Activated T-helper 9 cell treated with anti-CD3 and anti-CD28 coated beads, Interleukin-2, amount 50 U/mL, for 16 hours (primary cell): ENCODE measurements around the gene PIAS3.

Experiments used
- DNase-seq: peaks from one replicate; pipeline ENCODE4 v3.0.0-alpha.2; 2020; ENCODE audit warnings: low read depth

The PIAS3 gene

DNA sequence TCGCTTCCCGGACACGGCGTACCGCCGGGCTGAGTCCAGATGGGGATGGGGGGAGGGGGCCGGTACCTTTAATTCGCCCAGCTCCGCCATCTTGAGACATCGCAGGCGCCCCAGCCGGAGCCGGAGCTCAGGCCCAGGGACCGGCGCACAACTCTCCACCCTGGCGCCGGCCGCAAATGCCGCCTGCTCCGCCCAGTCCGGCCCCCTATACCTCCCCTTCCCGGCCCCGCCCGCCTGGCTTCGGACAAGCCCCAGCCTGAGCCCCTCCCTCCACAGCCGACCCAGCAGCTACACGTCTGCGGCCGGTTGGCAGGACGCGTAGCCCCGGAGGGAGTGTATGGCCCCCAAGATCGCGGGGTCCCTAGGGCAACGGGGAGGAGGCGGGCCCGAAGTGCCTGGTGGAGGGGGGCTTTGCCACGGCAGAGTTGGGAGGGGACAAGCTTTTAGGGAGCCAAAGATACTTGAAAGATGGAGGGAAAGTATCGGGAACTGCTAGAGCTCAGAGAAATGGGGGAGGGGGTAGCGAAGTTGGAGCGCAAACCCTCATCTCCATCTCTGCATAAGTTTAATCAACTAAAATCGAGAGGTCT lies at the start of gene PIAS3:
Gene PIAS3 (minus strand): TSS at position 181 of the 590 bp plus-strand sequence. CDS start 91 bp downstream, at position 90.
- peak; percentile 77 for DNase-seq

DNA sequence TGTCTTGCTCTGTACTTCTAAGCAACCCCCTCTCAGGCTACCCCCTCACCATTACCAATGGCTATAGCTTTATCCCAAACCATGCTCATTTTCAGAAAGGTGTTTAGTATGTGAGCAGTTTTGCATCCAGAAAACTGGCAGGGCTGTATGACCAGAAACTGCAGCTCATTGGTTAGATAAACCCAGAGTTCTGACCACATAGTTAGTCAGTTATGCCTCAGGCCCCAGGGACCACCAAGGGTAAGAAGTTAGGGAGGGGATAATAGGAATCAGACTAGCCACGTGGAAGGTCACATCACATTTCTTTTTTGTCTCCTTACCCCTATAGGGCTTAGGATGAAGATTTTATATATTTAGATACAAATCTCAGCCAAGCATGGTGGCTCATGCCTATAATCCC lies 49.8 kb upstream of the PIAS3 start:
- no peak for DNase-seq

DNA sequence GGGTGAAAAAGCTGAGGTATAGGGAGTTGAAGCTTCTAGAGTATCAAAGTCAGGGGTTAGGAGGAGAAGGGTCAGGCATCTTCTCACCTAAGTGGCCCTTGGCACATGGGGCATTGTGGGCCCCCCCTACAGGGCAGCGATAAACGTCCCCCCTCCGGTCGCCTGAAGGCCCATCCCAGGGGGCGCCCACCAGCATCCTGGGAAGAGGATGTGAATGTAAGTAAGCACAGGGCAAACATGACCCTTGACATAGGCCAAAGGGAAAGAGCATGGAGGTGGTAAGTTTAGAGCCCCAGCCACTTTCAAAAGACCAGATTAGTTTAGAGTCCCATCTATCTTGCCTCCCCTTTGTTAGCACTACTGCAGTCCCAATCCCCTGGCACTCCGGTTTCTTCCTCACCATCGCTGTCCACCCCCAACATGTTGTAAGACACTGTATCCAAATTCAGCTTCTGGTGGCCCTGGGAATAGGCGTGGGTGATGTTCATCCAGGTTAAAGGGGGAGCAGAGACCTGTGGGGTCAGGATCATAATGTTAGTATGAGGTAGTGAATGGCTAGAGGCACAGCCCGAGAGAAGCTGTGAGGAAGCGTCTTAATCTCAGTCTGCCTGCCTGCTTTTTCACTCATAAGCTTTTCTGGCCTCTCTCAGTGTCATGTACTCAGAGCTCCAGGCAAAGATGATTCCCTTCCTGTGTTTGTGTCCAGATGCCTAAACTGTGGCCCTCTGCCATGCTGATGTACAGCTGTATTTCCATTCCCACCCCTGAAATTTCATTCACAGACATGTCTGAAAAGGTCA lies 48.3 kb upstream of the PIAS3 start:
- DNase-seq: no peak

DNA sequence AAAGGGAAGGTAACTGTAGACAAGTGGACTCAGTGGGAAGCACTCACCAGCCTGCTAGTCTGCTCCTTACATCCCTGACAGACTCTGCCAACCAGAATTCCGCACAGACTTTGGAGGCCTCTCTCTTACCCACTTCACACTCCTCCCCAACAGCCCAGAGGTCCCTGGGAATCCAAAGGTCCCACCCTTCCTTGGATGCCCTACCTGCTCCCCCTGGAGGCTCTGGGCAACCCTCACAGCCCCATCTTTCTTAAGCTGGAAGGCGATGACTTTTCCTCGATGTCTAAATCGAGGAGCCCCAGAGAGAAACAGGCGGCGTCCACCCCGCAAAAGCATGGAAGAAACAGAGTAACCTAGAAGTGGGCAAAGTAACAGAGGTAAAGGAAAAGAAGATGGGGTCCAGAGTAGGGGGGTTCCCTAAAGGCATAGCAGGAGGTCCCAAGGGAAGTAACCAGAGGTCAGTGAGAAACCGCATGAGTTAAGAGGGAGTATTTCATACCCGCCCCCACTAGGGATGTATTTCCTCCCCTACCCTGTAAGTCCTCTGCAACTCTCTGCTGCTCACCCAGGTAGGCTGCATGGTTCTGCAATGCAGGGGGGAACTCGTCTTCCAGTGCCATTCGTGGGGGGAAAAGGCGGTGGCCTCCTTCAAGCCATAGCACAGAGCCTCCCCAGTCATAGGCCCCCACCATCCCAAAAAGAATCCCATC lies 42.6 kb upstream of the PIAS3 start:
- no peak for DNase-seq

DNA sequence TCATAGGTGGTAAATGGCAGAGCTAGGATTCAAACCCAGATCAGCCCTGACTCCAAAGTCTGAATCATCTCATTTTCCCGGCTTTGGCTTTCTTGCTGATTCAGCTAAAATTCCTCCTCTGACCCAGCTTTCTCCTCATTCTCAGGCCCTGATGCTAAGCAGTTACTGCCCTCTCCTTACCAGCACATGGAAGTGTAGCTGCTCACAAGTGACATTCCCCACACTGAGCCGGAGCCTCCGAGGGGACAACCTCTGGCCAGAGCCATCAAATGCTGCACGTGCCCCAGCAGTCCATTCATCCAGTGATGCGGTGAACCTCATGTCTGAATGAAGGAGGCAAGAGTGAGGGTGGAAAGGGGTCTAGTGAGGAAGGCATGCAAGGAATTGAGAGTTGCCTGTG lies 39.9 kb upstream of the PIAS3 start:
- no peak for DNase-seq

DNA sequence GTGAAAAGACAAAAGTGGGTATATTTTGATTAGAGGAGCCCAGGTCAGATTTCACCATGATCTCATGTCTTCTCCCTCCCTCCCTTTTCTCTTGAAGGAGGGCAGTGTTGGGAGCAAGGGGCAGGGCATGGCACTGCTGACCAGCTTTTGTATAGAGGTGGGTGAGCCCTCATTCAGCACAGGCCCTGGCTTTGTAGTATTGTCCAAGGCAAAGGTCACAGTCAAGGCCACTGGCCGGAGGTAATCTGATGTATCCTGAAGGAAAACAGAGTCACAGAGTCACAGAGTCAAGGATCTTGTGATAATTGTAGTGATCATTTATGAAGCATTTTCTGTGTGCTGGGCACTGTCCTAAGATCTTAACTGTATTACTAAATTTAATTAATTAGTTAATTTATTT lies 39.1 kb upstream of the PIAS3 start:
- DNase-seq: no peak

DNA sequence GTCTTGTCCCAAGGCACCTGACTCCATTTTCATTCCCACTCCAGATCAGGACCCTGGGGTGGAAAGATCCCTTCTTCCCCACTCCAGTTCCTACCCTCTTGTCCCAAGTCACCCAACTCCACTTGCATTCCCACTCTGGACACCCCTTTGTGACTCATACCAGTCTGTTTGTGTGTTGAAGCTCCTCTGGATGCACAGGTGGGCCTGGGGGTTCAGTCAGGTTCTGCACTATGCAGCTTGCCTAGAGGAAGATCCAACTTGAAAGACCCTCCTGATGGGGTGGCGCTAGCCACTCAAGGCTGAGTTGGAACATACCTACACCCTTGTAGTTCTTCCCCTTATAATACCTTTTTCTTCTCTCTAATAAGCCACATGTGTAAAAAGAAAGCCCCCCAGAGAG lies 36.6 kb upstream of the PIAS3 start:
- DNase-seq: no peak

DNA sequence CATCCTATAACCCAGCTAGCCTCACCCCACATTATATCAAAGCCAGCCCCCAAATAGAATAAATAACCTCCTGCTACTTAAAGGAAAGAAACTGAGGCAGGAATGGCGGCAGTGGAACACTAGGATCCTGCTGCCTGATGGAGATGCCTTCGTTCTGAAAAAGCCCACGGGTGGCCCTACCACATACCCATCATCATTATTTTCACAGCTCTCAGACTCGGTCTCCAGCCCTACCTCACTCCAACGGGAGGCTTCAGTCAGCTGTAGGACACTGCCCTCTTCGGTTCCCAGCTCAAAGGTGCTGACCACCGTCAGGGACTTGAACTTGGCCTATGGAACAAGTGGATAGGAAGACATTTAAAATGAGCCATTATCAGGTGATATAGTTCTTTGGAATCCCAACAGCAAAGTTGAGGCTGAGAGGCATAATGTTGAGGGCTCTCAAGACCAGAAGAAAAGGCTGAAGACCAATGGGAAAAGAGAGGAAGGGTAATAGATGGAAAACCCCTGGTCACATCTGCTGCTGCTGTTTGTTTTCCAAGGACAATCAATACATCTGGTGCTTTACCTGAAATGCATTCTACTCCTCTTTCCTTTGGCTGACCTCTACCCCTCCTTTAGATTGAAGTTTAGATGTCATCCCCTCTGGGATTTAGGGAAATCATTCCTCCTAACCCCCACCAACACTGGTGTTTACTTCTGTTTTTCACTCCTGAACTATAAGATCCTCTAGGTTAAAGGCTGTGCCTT lies 34.6 kb upstream of the PIAS3 start:
- no peak for DNase-seq

DNA sequence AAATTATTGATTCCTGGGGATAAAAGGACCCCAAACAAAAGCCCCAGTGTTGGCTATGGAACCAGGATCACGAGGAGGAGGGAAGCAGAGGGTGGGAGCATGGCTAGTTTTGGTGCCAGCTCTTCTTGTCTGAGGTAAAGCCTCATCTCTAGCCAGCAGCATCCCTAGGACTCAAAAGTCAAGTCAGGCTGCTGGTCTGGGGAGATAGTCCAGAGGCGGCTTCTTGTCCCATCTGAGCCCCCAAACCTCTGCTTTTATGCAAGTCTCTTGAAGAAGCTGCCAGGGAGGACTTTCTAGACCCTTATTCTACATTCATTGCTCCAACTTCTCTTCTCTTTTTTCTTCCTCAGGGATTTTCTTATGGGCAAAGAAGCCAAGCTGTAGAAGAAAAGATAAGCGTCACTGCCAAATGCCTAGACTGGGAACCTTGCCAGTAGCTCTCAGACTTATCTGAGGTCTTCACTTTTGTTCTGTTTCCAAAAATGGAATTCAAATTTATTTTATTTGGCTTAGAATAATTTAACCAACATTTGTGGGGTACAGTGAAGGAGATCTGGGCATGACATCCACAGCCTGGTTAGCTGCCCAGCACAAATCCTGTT lies 33.7 kb upstream of the PIAS3 start:
- no peak for DNase-seq

DNA sequence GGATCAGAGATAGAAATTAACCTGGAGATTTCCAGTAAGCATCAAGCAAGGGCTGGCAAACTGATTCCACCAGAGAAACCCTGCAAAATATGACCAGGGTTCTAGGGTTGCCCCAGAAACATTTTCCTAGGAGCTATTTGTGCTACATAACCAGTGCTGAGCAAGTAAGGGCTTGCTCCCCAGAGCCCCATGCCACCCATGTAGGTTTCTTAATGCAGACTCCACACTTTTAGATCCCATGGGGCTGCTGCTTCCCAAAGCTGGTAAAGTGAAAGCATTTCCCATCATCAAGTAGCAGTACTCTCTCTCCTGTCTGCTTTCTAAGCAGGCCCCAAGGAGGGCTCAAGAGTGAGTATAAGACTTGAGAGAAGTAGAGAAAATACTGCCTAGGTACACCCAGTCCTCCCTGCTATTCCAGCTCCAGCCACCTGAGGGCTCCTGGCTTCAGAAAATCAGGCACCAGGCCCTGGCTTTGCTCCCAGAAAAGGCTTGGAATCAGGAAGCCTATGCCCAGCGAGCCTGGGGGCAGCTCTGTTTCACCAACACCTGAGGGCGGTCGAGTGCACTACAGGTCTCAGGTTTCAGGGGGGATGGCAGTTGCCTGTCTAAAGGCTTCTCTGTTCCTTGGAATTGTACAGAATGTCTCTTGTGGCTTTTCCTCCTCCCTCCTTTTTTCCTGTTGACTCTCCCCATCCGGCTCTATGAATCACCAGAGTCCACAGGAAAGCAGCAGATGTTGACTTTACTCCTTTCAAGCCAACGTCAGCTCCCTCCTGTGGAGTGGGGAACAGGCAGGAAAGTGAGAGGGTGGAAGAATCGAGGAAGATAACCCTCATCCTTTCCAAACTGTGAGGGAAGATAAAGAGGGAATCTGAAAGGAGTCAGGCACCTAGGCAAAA lies 33.0 kb upstream of the PIAS3 start:
- DNase-seq: peak; percentile 20

DNA sequence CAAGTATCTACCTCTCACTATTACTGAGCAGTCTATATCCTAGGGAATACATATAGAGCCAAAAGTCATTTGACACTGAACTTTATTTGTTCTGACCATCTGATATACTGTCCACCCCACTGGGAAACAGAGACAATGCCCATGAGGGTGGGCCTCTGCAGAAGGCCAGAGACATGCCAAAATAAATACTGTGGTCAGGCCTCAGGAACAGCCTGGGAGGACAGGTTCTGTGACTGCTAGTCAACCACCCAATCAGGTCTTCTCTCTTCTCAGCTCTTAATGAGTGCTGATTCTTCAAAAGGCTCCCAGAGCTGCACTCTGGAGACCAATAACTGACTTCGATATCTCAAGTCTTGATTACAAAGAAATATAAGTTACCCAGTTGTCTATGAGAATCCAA lies 32.3 kb upstream of the PIAS3 start:
- no peak for DNase-seq

DNA sequence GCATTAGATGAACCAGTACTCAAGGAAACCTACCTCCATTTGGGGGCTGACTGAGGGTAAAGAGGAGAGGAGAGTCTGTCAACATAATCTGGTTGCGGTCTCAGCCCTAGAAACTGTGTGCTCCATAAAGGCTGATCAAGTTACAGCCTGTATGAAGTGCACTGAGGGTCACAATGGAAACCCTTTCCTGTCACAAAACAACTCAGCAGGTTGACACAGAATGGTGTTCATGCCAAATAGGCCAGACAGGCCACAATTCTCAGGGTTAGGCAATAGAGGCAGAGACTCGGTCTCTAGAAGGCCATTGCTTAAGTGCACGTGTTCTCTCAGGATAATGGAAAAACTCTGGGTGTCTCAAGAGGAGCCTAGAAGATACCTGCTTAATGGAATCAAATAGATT lies 30.8 kb upstream of the PIAS3 start:
- no peak for DNase-seq

DNA sequence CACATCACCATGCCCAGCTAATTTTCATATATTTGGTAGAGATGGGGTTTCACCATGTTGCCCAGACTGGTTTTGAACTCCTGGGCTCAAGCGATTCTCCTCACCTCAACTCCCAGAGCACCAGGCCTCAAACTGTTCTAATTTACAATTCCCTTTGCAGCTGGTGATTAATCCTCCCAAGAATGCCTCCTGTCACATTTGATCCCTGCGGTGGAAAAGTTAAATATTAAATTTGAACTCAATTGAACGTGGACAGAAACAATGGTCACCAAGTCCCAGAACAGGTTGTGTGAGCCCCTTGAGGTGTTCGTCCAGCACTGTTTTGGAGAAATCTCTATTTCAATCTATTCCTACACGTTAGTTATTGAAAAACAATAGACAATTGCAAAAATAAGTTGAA lies 28.8 kb upstream of the PIAS3 start:
- no peak for DNase-seq

DNA sequence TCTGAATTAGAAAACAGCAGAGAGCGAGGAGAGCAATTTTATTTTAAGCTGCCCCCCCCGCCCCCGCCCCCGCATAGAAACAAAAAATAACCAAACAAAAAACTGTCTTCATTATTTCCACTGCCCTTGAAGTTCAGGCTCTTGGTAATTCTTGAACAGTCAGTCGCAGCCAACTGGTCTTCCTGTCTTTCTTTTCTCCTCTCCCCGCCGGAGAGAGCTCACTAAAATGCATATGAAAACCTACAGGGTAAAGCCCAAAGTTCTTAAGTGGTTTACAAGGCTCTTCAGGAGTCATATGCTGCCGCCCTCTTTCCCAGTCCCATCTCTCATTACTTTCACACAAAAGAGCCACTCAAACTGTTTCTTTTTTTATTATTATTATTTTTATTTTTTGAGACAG lies 27.9 kb upstream of the PIAS3 start:
- DNase-seq: no peak

DNA sequence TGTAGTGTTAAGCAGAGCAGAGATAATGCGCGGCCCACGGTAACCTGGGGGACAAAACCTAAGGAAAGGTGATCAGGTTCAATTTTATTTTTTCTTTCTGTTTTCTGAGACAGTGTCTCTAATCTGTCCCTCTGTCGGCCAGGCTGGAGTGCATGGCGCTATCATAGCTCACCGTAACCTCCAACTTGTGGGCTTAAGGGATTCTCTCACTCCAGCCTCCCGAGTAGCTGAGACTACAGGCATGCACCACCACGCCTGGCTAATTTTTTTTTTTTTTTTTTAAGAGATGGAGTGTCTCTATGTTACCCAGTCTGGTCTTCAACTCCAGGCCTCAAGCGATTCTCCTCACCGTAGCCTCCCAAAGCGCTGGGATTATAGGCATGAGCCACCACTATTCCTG lies 27.5 kb upstream of the PIAS3 start:
- DNase-seq: no peak

DNA sequence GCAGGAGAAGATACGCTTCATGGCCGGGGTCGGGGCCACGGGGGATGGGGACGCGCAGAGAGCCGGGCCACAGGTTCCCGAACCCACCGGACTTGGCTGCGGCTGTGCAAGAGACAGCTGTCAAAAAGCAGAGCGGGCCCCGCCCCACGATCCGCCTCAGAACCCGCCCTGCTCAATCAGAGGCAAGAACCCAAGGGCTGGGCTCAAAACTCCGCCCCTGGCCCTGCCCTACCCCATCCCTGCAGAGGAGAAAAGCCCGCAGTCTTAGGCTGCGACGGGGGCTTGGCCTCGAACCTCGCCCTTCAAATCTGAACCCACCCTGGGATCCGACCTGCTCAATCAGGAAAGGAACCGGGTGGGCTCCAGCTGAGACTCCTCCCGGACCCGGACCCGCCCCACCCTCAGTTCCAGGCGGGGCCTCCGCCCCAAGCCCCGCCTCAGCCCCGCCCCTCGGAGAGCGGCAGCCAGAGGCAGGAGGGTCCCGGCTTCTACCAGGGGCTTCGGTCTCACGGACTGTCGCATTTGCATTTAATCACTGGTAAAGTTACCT lies 26.9 kb upstream of the PIAS3 start, which contains the start of gene ANKRD35:
Gene ANKRD35 (minus strand): TSS at position 129 of the 550 bp plus-strand sequence. CDS start 108 bp downstream, at position 21.
- peak; percentile 77 for DNase-seq

DNA sequence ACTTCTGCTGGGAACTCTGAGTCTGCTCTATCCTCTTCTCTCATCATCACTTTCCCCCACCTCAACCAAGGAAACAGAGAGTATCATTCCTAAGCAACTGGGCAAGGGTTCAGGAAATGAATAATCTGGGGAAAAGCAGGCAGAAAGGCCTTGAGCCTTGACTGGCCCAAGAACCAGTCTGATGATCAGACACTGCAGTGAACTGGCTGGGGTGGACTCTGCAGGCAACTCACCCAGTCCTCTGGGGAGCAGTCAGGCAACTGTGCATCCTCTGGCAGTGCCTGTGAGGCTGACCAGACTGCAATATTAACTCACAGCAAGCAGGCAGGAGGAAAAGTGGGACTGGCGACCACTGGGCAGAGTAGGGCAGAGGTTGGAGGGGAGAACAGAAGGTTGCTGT lies 25.8 kb upstream of the PIAS3 start:
- no peak for DNase-seq

DNA sequence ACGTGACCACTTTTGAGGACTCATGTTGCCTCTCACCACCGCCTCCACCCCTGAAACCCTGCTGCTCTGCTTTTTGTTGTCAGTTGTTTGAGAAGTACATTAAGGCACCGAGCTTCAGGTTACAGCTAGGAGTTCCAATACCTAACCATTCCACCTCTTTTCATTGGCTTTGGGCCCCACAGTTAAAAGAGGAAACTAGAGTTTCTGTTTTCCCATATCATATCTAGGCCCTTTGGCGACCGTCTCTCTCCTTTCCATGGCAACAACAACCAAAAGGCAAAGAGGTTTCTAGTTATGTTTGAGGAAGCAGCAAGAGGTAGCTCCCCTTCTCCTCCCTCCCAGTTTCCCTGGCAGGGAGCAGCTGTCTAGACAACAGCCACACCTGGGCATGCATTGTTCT lies 20.9 kb upstream of the PIAS3 start:
- no peak for DNase-seq

DNA sequence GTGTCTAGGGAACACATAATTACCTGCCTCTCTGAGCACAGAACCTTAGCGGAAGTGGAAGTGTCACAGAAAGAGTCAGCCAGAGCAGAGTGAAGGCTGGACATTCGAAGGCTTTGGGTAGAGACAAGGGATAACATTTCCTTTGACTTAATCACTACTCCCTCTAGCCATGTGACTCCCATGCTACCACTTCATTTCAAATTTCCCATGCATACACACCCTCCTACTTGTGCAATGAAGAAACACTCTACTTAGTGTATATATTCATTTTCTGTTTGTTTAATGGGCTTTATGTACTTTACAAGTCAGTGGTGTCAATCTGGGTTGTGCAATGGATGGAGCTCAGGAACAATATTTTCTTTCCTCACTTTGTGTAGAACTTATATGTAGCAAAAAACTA lies 19.8 kb upstream of the PIAS3 start:
- DNase-seq: no peak

DNA sequence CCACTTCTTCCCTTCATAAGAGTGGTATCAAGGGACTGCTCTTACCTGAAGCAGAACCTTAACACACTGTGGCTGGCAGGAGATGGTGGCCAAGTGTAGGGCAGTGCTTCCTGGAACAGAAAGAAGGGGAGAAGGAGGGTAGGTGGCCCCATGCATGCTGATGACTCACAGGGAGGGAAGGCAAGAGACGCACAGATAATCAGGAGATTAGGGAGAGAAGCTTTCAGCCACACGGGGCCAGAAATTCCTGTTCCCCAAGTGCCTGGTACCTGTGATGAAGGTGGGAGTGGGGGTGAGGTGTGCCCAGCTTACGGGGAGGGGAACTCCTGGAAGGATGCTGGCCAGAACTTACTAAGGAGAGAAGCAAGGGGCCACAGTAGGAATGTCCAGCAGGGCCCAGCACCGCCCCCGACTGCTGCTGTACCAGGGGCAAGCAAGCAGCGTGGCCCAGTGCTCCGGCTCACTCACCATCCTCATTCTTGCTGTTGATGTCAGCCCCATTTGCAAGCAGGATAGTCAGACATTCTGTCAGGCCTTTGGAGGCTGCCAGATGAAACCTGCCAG lies 19.1 kb upstream of the PIAS3 start:
- no peak for DNase-seq
